Activated naive CD4-positive, alpha-beta T cell treated with anti-CD3 and anti-CD28 coated beads, Interleukin-2, amount 50 U/mL, for 72 hours (primary cell): ENCODE measurements around the gene INPPL1. TPM values are rescaled to one million over a fixed set of nuclear protein-coding genes. Genes with fewer than 3 reads are reported as not detected.
"Not testable (repeated sequence)": the region's sequence is repeated elsewhere in the genome, so short reads cannot be mapped to it uniquely, and the experiment has no call there.

Experiments used
- ATAC-seq, 2 donors: fragments of 150-1000 bp; cut with Tn5 transposase; 2 replicates each; pipeline ENCODE4 v1.10.0; 2021; ENCODE audit warnings: mild to moderate bottlenecking in 2 of 2, moderate library complexity in 2 of 2
- DNase-seq, 2 donors: peaks; one replicate each; pipeline ENCODE4 v3.0.0; 2021 to 2022; ENCODE audit warnings: low spot score in 2 of 2
- H3K27ac Mint-ChIP-seq, 2 donors: one replicate each; pipeline ENCODE4 v1.8.0; 2022; ENCODE audit warnings: mild to moderate bottlenecking in 2 of 2, mixed read lengths in 2 of 2
- H3K36me3 Mint-ChIP-seq, 2 donors: one replicate each; pipeline ENCODE4 v1.8.0; 2022; ENCODE audit warnings: mixed read lengths in 2 of 2
- H3K9me3 Mint-ChIP-seq, 2 donors: one replicate each; pipeline ENCODE4 v1.8.0; 2022; ENCODE audit warnings: mixed read lengths in 2 of 2
- total RNA-seq, 2 donors: library from RNA; stranded (reverse); gene quantifications; one replicate each; pipeline ENCODE4 v1.2.3, GENCODE V29; 2022

Gene INPPL1
- total RNA-seq, 2 donors from 2014 or later = 97.0 to 132 TPM

DNA sequence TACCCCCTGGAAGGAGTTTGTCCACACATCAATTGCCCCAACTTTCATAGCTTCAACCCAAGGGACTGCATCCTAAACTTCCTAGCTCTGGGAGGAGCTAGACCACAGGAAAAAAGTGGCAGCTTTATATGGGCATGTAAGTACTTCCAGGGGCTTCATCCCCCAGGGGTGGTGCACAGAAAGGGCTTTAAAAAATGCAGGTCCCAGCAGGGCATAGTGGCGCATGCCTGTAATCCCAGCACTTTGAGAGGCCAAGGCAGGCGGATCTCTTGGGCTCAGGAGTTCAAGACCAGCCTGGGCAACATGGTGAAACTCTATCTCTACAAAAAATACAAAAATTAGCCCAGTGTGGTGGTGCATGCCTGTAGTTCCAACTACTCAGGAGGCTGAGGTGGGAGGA lies 17.8 kb upstream of the INPPL1 start:
- H3K27ac Mint-ChIP-seq, ATAC-seq: not testable (repeated sequence)
- peaks cover 16 to 19% of the 10 kb centered on the region in 2 donors for H3K36me3 Mint-ChIP-seq
- H3K9me3 Mint-ChIP-seq = peaks cover 16 to 18% of the 10 kb centered on the region in 2 donors
- peak in 1 of 2 donors; percentile 1 for DNase-seq

DNA sequence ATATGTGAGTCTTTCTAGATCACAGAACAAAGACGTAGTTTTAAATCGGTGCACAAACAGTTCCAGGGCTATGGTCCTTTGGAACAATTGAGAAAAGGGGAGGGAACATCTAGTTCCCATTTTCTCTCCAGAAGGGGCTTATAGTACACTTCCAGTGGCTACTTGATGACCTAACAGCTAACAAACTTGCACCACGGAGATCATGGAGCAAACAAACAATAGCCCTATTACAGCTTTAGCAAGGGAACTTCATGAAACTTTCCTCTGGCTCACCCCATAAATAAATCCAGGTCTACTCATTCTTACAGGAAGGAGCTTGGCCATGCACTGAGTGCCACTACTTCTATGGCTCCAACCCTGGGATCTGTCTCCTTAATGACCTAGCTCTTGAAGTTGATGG lies 16.3 kb upstream of the INPPL1 start:
- peaks cover 16 to 19% of the 10 kb centered on the region in 2 donors for H3K36me3 Mint-ChIP-seq
- no peak overlapping the region for H3K27ac Mint-ChIP-seq
- DNase-seq = no peak
- ATAC-seq = no peak
- peaks cover 16 to 18% of the 10 kb centered on the region in 2 donors for H3K9me3 Mint-ChIP-seq

DNA sequence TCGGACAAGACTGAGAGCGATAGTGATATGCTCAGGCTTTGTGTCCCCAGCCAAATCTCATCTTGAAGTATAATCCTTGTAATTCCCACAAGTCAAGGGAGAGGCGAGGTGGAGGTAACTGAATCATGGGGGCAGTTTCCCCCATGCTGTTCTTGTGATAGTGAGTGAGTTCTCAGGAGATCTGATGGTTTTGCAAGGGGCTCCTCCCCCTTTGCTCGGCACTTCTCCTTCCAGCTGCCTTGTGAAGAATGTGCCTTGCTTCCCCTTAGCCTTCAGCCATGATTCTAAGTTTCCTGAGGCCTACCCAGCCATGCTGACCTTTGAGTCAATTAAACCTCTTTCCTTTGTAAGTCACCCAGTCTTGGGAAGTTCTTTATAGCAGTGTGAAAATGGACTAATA lies 15.5 kb upstream of the INPPL1 start:
- peaks cover 16 to 18% of the 10 kb centered on the region in 2 donors for H3K9me3 Mint-ChIP-seq
- H3K27ac Mint-ChIP-seq = no peak overlapping the region
- DNase-seq (no peak), ATAC-seq (no peak)
- H3K36me3 Mint-ChIP-seq = peaks cover 16 to 19% of the 10 kb centered on the region in 2 donors

DNA sequence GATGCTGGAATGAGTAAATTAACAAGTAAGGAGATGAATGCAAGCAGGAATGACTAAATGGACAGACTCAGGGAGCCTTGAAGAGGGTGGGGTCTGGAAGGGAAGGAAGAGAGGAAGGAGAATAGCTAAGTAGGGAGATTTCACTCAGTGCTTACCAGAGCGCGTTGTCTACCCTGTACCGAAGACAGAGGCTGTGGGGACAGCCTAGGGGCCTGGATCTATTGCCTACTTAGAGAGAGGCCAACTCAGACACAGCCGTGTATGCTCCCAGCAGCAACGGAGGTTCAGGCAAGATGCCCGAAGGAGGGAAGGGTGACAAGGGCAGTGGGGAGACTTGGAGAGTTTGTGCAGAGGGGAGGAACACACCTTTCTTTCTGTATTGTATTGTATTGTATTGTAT lies 7.9 kb upstream of the INPPL1 start, which contains the start of gene FOLR2:
Gene FOLR2 (plus strand): TSS at position 157 of the 400 bp plus-strand sequence. CDS start 1,791 bp downstream, outside the sequence.
- Mint-ChIP-seq H3K36me3 (no peaks in the 10 kb centered on the region), H3K27ac (no peak within 1 kb of the TSS), H3K9me3 (no peaks in the 10 kb centered on the region)
- DNase-seq (no peak), ATAC-seq (no peak)

DNA sequence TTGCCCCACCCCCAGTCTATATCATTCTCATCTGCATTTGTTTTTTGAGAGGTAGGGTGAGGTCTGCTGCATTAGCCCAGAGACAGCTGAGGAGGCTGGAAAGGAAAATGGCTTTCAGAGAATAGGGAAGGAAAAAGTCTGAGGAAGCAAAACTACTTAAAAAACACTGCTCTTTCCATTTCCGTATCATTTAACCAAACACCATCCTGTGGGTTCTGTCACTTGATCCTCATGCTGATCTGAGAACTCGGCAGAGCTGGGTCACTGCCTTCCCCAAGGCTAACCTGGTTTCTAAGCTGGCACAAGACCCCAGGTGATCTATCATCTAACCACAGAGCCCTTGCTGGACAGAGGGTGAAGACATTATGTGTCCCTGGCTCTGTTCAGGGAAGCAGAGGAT lies 6.7 kb upstream of the INPPL1 start:
- DNase-seq = no peak
- no peak for ATAC-seq
- H3K36me3 Mint-ChIP-seq = no peaks in the 10 kb centered on the region
- H3K9me3 Mint-ChIP-seq = no peaks in the 10 kb centered on the region
- no peak overlapping the region for H3K27ac Mint-ChIP-seq

DNA sequence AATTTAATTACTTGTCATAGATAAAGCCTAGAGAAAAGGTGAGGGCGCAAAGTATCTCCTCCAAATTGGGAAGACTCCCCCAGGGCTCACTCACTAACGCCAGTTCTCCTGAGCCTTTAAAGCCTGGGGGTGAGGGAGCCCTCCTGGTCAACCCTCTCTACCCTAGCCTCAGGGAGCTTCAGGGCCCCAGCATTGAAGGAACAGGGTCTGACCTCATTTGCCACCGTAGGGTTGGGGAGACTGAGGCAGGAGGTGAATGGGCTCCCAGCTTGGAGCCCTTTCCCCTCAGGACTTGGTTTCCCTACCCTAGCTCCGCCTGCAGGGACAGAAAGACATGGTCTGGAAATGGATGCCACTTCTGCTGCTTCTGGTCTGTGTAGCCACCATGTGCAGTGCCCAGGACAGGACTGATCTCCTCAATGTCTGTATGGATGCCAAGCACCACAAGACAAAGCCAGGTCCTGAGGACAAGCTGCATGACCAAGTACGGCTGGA lies 6.3 kb upstream of the INPPL1 start:
- H3K27ac Mint-ChIP-seq = no peak overlapping the region
- H3K36me3 Mint-ChIP-seq = no peaks in the 10 kb centered on the region
- ATAC-seq (no peak), DNase-seq (no peak)
- no peaks in the 10 kb centered on the region for H3K9me3 Mint-ChIP-seq

DNA sequence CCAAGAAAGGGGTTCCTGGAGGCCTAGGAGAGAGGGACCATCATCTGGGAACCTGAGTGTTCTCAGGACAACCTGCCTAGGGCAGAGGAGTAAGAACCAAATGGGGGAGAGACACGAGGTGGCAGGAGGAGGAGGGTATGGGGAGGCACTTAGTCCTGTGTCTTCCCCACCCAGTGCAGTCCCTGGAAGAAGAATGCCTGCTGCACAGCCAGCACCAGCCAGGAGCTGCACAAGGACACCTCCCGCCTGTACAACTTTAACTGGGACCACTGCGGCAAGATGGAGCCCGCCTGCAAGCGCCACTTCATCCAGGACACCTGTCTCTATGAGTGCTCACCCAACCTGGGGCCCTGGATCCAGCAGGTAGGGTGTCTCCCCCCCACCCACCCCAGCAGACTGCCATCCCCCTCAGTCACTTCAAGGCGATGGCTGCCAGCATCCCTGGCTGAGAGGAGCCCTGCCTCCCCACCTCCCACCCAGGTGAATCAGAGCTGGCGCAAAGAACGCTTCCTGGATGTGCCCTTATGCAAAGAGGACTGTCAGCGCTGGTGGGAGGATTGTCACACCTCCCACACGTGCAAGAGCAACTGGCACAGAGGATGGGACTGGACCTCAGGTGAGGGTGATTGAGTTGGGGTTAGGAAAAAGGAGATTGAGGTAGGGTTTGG lies 3.7 kb upstream of the INPPL1 start:
- H3K9me3 Mint-ChIP-seq = no peaks in the 10 kb centered on the region
- ATAC-seq (no peak), DNase-seq (no peak)
- peaks cover 5% of the 10 kb centered on the region in 2 donors for H3K36me3 Mint-ChIP-seq
- no peak overlapping the region for H3K27ac Mint-ChIP-seq

DNA sequence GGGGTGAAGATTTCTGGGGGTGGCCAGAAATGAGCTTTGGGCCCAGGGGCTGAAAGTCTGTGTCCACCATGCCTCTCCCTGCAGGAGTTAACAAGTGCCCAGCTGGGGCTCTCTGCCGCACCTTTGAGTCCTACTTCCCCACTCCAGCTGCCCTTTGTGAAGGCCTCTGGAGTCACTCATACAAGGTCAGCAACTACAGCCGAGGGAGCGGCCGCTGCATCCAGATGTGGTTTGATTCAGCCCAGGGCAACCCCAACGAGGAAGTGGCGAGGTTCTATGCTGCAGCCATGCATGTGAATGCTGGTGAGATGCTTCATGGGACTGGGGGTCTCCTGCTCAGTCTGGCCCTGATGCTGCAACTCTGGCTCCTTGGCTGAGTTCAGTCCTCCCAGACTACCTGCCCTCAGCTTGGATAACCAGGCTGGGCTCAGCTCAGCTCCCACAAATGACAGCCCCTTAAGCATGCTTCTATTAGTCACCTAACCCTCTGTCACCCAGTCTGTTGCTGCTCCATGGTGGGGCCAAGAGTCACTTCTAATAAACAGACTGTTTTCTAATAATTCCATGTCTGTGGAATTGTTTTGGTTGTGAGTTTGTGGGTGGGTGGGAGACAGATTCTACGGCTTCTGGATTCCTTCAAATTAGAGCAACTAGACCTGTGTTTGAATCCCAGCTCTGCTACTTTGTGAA lies 3.0 kb upstream of the INPPL1 start:
- Mint-ChIP-seq H3K27ac (peak overlapping the region in 1 of 2 donors; percentile 95), H3K36me3 (peaks cover 5% of the 10 kb centered on the region in 2 donors), H3K9me3 (no peaks in the 10 kb centered on the region)
- ATAC-seq (no peak), DNase-seq (no peak)

DNA sequence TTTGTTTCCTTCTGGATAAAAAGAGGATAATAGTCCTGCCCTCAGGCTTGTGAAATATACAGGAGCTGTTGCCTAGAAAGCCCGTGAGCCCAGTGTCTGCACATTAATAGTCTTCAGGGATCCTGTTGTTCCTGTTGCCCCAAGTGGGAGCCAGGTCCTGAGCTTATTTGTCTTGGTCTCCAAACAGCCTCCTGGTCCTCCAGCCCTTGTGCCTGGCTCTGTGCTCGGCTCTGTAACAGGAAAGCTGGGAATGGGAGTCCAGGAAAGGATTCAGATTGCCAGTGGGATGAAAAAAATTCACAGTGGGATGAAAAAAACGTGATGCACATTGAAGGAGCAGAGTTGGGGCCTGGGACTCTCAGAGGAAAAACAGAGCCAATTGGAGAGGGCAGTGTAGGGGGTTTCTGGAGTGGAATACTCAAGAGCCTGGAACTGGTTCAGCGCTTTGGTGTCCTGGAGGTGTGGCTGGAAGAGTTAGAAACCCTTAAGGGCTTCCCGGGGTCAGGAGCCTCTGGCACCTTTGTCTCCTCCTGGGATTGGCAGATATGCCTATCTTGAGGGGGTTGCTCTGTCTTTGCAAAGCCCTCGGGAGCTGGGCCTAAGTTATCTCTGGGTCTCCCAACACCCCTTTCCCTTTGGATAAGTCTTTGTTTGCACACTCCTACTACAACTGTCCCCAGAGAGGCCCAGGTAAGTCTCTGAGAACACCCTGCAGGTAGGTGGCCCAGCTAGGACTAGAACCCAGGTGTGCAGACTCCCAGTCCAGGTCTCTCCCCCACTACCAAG lies 2.3 kb upstream of the INPPL1 start:
- Mint-ChIP-seq H3K36me3 (peaks cover 5% of the 10 kb centered on the region in 2 donors), H3K9me3 (no peaks in the 10 kb centered on the region), H3K27ac (peak overlapping the region; percentile 81 to 95)
- ATAC-seq (no peak), DNase-seq (no peak)

DNA sequence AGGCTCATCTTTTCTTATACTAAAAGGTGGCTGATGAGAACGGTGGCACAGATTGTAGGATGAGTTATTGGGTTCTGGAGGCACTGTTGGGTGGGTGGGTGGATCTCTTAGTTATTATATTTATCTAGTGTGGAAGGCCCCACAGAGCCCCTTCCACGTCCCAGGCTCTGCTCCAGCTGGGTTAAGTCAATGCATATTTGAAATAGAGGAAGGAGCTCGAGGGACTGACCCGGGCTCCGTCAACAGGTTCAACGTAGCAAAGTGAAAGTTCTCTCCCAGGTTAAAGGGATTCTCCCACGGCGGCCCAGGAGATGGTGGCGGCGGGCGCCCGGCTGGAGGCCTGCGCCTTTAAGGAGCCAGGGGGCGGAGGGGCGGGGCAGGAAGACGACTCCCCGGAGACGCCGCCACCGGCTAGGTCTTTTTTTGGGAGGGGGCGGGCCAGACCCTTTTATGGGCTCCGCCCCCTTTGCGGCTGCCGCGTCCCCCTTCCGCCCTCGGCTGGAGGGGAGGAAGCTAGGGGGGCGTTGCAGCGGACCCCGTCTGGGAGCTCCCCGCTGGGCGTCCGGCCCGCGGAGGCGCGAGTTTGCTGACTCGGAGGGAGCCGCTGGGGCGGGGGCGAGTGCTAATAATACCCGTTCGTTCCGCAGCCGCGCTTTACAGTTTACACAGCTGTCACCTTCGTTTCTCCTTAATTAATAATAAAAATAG lies 1.5 kb upstream of the INPPL1 start:
- peaks cover 5% of the 10 kb centered on the region in 2 donors for H3K36me3 Mint-ChIP-seq
- peak; percentile 84 to 89 for ATAC-seq
- DNase-seq = peak; percentile 94 to 95
- no peaks in the 10 kb centered on the region for H3K9me3 Mint-ChIP-seq
- H3K27ac Mint-ChIP-seq = peak overlapping the region; percentile 81 to 95

DNA sequence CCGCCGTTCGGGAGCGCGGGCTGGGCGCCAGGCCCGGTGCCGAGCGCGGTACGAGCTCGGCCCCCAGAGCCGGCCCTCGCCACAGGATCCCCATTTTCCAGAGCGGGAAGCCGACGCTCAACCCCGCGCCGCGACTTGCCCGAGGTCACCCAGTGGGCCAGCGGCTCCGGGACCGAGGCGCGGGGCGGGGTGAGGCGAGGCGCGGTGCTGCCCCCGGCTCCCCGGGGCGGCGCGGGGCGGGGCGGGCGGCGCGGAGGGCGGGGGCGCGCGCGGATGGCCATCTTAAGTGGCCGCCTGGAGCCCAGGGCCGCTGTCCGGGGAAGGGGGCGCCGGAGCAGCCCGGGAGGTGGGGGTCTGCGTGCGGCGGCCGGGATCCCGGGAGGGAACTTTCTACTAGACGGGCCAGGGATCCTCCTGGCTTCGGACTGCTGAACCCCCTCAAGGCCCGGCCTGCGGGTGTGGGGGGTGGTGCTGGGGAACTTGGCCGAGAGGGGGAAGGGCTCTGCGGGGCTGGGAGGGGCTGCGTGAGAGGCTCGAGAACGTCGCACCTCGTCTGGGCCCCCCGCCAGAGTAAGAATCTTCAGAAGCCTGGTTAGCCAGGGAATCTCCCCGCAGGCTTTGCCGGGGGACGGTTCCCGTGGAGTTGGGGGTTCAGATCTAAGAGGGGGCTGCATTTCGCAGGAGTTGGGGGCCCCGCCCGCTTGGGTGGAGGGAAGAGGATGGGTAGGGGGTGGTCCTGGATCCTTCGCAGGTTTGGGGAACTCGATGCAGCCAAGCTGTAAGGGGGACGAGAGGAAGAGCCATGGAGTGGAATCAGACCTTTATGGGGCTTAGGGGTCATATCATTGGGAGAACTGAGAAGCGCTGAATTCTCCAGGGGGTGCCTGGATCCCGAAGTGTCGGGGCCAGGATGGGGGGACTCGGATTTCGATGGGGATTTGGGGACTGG lies 678 bp upstream of the INPPL1 start:
- DNase-seq (peak; percentile 71 to 76), ATAC-seq (peak; percentile 73 to 74)
- Mint-ChIP-seq H3K36me3 (peaks cover 5% of the 10 kb centered on the region in 2 donors), H3K9me3 (no peaks in the 10 kb centered on the region), H3K27ac (peak overlapping the region; percentile 95 to 96)

DNA sequence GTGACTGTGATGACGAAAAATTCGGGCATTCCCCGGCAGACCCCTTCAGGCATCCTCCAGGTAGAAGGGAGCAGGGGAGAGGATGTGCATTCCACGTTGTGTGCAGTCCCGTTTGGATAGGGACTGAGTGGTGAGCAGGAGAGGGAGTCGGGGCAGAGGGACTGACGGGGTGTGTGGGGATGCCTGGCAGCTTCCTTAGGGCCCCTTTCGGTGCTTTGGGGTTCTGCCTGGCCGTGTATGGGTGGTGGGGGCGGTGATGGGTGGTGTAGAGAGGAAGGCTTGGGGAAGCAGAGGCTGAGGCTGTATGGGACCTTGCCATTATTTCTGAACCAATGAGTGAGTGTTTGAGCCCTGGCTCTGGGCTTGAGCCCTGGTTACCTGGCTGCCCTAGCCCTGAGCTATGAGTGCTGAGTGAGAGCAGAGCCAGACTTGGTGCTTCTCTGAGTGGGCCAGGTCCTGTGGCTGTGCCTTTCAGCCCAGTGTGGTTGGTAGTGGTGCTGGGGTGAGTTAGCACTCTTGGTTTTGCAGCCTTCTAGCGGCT lies 914 bp downstream of the INPPL1 start:
- H3K27ac Mint-ChIP-seq = peak overlapping the region; percentile 13 to 38
- ATAC-seq (peak in 1 of 2 donors; percentile 8), DNase-seq (no peak)
- H3K9me3 Mint-ChIP-seq = no peaks in the 10 kb centered on the region
- H3K36me3 Mint-ChIP-seq = peaks cover 5% of the 10 kb centered on the region in 2 donors

DNA sequence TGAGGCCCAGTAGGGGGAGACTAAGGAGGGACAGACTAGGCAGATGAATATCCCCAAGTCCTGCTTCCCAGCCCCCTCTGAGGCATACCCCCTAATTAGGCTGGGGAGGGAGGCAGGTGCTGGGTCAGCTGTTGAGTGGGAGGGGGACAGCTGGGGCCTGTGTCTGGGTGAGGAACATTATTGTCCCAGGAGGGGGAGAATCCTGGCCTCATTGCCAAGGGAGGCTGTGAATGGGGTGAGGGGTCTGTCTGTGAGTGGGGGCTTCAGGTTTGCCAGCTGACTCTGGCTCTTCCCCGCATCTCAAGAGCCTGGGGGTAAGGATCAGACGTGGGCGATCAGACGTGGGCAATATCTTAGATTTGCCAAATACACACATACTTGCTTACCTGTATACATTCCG lies 2.1 kb downstream of the INPPL1 start:
- Mint-ChIP-seq H3K9me3 (no peaks in the 10 kb centered on the region), H3K27ac (peak overlapping the region in 1 of 2 donors; percentile 77), H3K36me3 (peaks cover 5% of the 10 kb centered on the region in 2 donors)
- no peak for DNase-seq
- ATAC-seq = no peak

DNA sequence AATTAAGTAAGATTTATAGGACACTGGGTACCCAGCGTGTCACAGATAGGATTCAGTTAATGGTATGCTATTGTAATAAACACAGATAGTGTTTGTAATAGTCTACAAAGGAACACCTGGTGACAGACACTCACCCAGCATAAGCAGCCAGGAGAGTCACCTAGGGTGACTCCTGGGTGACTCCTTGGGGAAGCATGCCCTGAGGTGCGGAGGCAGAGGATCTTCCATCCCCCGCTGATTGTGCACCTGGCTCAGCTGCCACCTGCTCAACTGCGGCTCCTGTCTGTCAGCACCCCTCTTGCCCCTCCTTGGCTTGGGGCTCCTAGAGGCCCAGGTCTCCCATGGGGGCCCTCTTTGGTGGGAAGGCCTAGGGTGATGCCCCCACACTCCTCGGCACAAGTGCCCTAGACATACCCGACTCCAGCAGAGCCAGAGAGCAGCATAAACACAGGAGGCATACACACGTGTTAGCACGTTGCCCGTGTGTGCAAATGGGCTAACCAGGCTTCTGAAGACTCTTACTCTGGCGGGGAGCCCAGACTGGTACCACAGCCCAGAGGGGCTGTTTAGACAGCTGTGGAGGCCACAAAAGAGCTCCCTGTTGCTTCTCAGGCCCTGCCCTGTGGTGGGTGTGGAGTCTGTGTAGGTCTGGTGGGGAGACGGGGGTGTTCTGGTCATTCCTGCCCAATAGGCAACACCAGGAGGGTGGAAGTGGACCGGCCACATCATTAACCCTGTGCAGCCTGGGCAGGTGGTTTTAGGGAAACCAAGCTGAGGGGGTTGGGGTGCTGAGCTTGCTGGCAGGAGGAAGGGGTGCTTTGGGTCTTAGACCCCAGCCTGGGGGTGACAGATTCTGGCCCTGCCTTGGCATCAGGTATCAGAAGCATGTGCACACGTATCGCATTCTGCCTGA lies 3.0 kb downstream of the INPPL1 start:
- ATAC-seq = no peak
- no peak for DNase-seq
- Mint-ChIP-seq H3K9me3 (no peaks in the 10 kb centered on the region), H3K36me3 (peaks cover 5% of the 10 kb centered on the region in 2 donors), H3K27ac (no peak overlapping the region)
